RWPE1 (cell line): Measurements from ENCODE around the gene CHSY1.
A peak's percentile ranks its signal among the peaks of the same experiment; 100 is the strongest.

Experiments
- CTCF ChIA-PET: fragments of 350-600 bp; sonication (Branson Sonifier 250); formaldehyde crosslinking; extraction: SDS; loops from one replicate; lab custom pipeline; 2021; lab: Yijun Ruan, JAX
- POLR2A ChIA-PET: fragments of 400-600 bp; formaldehyde crosslinking; extraction: SDS; loops from one replicate; lab custom pipeline; 2020; ENCODE audit warnings: antibody characterized with exemption; ENCODE audit not compliant: low non-redundant PET; lab: Yijun Ruan, JAX
- DNase-seq: peaks from one replicate; pipeline ENCODE4 v3.0.0; 2012; ENCODE audit warnings: low spot score
- H3K27ac ChIP-seq: fragments of 450-650 bp; 2 replicates; pipeline ENCODE4 v1.5.1; 2017
- CTCF ChIP-seq: fragments of 450-650 bp; conservative IDR thresholded peaks from 2 replicates; pipeline ENCODE4 v1.5.1; 2017; ENCODE audit warnings: low read depth, mild to moderate bottlenecking

Gene CHSY1

GRCh38 chr15:101193806-101194545 is 57.9 kb downstream of the CHSY1 start:
- POLR2A ChIA-PET, result no interaction called here
- CTCF ChIA-PET, result no interaction called here
- DNase-seq, result no peak
- H3K27ac ChIP-seq, result peak overlapping the region; percentile 57
- TF ChIP-seq CTCF, result no peak

GRCh38 chr15:101193120-101193644 is 58.7 kb downstream of the CHSY1 start:
- no peak for DNase-seq
- CTCF ChIA-PET, result no interaction called here
- TF ChIP-seq CTCF, result no peak
- POLR2A ChIA-PET, result no interaction called here
- H3K27ac ChIP-seq, result peak overlapping the region; percentile 57

GRCh38 chr15:101192081-101192480 is 59.8 kb downstream of the CHSY1 start:
- ChIA-PET POLR2A (no interaction called here), CTCF (no interaction called here)
- no peak for TF ChIP-seq CTCF
- peak overlapping the region; percentile 32; the same call in 1 of the 2 replicates for H3K27ac ChIP-seq
- DNase-seq, result no peak

- CTCF ChIA-PET, result no interaction called here
- DNase-seq, result no peak
- TF ChIP-seq CTCF, result no peak
- no peak overlapping the region for H3K27ac ChIP-seq
- POLR2A ChIA-PET, result no interaction called here
Measured at GRCh38 chr15:101191242-101191641, 60.6 kb downstream of the CHSY1 start.

GRCh38 chr15:101190092-101190595 is 61.7 kb downstream of the CHSY1 start:
- DNase-seq, result no peak
- peak overlapping the region; percentile 90 for H3K27ac ChIP-seq
- TF ChIP-seq CTCF, result no peak
- POLR2A ChIA-PET, result no interaction called here
- CTCF ChIA-PET, result interaction anchor here (0.9 kb wide), 1 partner anchor 62 kb away, joined by 4 read pairs; the partner anchor contains the start of gene CHSY1

- no peak for DNase-seq
- H3K27ac ChIP-seq, result peak overlapping the region; percentile 90
- CTCF ChIA-PET, result interaction anchor here (0.9 kb wide), 1 partner anchor 62 kb away, joined by 4 read pairs; the partner anchor contains the start of gene CHSY1
- TF ChIP-seq CTCF, result no peak
- POLR2A ChIA-PET, result no interaction called here
Measured at GRCh38 chr15:101189409-101190091, 62.3 kb downstream of the CHSY1 start.
